Lower leg skin (tissue), 4 donors: ENCODE measurements around the gene DTWD2. TPM values are rescaled to one million over a fixed set of nuclear protein-coding genes. Genes with fewer than 3 reads are reported as not detected.

Source experiments
- DNase-seq, 2 donors: peaks; one replicate each; pipeline ENCODE4 v3.0.0-alpha.2; 2019; ENCODE audit warnings: low spot score in 2 of 2
- H3K4me3 ChIP-seq: fragments of 200-600 bp; sonication (generic); 2 replicates; pipeline ENCODE4 v1.5.1; 2017; ENCODE audit warnings: mild to moderate bottlenecking, low read depth; ENCODE audit not compliant: poor library complexity, severe bottlenecking
- CTCF ChIP-seq, 3 donors: fragments of 450-650 bp; IDR thresholded peaks; one replicate each; pipeline ENCODE4 v1.5.1; 2016; ENCODE audit warnings: antibody characterized with exemption in 3 of 3, mild to moderate bottlenecking in 3 of 3, moderate library complexity in 2 of 3
- POLR2A ChIP-seq, 2 donors: fragments of 450-650 bp; IDR thresholded peaks; one replicate each; pipeline ENCODE4 v1.6.1; 2016 to 2017; ENCODE audit warnings: antibody characterized with exemption in 2 of 2, mild to moderate bottlenecking in 1 of 2, moderate library complexity in 1 of 2
- WGBS, 2 donors: methylation state at CpG; one replicate each; pipeline ENCODE4 v1.1.5; 2018; 5-methylcytosine and 5-hydroxymethylcytosine counted together
- intact Hi-C: fragments of 100-400 bp; cut with DNase I; formaldehyde crosslinking; loops from one replicate; pipeline ENCODE4 v1.15.0; 2023; ENCODE audit warnings: low total_unique reads
- total RNA-seq, 4 donors: library from RNA; depleted of rRNA; stranded (reverse); fragments of >200 nt; gene quantifications; one replicate each; pipeline ENCODE4 v1.1.0, GENCODE V29; 2016

DTWD2 gene
- total RNA-seq, 4 donors from 2014 or later: 4.8 to 15.6 (median 9.4) TPM

GRCh38 chr5:119021149-119021732 is 32.9 kb upstream of the DTWD2 start:
- TF ChIP-seq CTCF (IDR thresholded peaks at IDR 0.05) (no peak), POLR2A (IDR thresholded peaks at IDR 0.05) (no peak)
- DNase-seq: no peak
- intact Hi-C loops: no loop called here
- 90 to 91% methylated on average over 3 of the region's 3 CpGs for WGBS, 2 donors
- no peak overlapping the region for H3K4me3 ChIP-seq

- intact Hi-C loops: no loop called here
- DNase-seq: no peak
- TF ChIP-seq CTCF (IDR thresholded peaks at IDR 0.05) (no peak), POLR2A (IDR thresholded peaks at IDR 0.05) (no peak)
Measured at GRCh38 chr5:119019949-119020348, 31.6 kb upstream of the DTWD2 start.

GRCh38 chr5:119019501-119019900 is 31.2 kb upstream of the DTWD2 start:
- no peak overlapping the region for H3K4me3 ChIP-seq
- 80 to 86% methylated on average over 1 of the region's 1 CpG for WGBS, 2 donors
- TF ChIP-seq POLR2A (IDR thresholded peaks at IDR 0.05) (no peak), CTCF (IDR thresholded peaks at IDR 0.05) (no peak)
- no peak for DNase-seq
- intact Hi-C loops: no loop called here

More at GRCh38 chr5:119019949-119020348, 31.6 kb upstream of the DTWD2 start:
- no peak overlapping the region for H3K4me3 ChIP-seq
- 44 to 48% methylated on average over 7 of the region's 7 CpGs for WGBS, 2 donors

GRCh38 chr5:119017994-119018393 is 29.6 kb upstream of the DTWD2 start:
- intact Hi-C loops: no loop called here
- 70 to 86% methylated on average over 2 of the region's 2 CpGs for WGBS, 2 donors
- no peak for TF ChIP-seq CTCF (IDR thresholded peaks at IDR 0.05)
- no peak for TF ChIP-seq POLR2A (IDR thresholded peaks at IDR 0.05)
- no peak overlapping the region for H3K4me3 ChIP-seq
- DNase-seq: no peak

GRCh38 chr5:119016125-119016774 is 27.9 kb upstream of the DTWD2 start:
- WGBS, 2 donors: 86 to 94% methylated on average over 7 of the region's 7 CpGs
- DNase-seq: no peak
- TF ChIP-seq POLR2A (IDR thresholded peaks at IDR 0.05) (no peak), CTCF (IDR thresholded peaks at IDR 0.05) (no peak)
- intact Hi-C loops: no loop called here
- no peak overlapping the region for H3K4me3 ChIP-seq
